ENCODE results near the gene ORAI1.
A peak's percentile ranks its signal among the peaks of the same experiment; 100 is the strongest.
"Not testable (repeated sequence)": the region's sequence is repeated elsewhere in the genome, so short reads cannot be mapped to it uniquely, and the experiment has no call there.

Gene ORAI1

GRCh38 chr12:121626087-121626852 lies at the start of gene ORAI1:
TSS of gene ORAI1 (plus strand) at chr12:121626530.
- FAIRE-seq (peak; percentile 72), DNase-seq (ENCODE audit: extremely low spot score, insufficient read length, low read depth) (peak; percentile 84)

GRCh38 chr12:121576851-121577391 lies 49.4 kb upstream of the ORAI1 start:
- FAIRE-seq (no peak), DNase-seq (ENCODE audit: extremely low spot score, insufficient read length, low read depth) (no peak)

- DNase-seq (ENCODE audit: extremely low spot score, insufficient read length, low read depth) (no peak), FAIRE-seq (no peak)
Observed at GRCh38 chr12:121577443-121578180, 48.7 kb upstream of the ORAI1 start.

- FAIRE-seq (no peak), DNase-seq (ENCODE audit: extremely low spot score, insufficient read length, low read depth) (no peak)
Observed at GRCh38 chr12:121578230-121579189, 47.8 kb upstream of the ORAI1 start.

- DNase-seq (ENCODE audit: extremely low spot score, insufficient read length, low read depth), result no peak
Observed at GRCh38 chr12:121579190-121579791, 47.0 kb upstream of the ORAI1 start.

GRCh38 chr12:121579981-121580868 lies 46.1 kb upstream of the ORAI1 start:
- DNase-seq (ENCODE audit: extremely low spot score, insufficient read length, low read depth), result no peak

More at GRCh38 chr12:121579190-121579791, 47.0 kb upstream of the ORAI1 start:
- no peak for FAIRE-seq

GRCh38 chr12:121580959-121581685 lies 45.2 kb upstream of the ORAI1 start, which contains the start of gene KDM2B:
TSS of gene KDM2B (minus strand) at chr12:121581023. CDS start at chr12:121580911, 112 bp downstream.
- FAIRE-seq (peak; percentile 55), DNase-seq (ENCODE audit: extremely low spot score, insufficient read length, low read depth) (no peak)

More at GRCh38 chr12:121579981-121580868, 46.1 kb upstream of the ORAI1 start:
- FAIRE-seq, result peak; percentile 46

GRCh38 chr12:121581686-121582429 lies 44.5 kb upstream of the ORAI1 start:
- DNase-seq (ENCODE audit: extremely low spot score, insufficient read length, low read depth) (no peak), FAIRE-seq (no peak)

GRCh38 chr12:121582583-121583333 lies 43.6 kb upstream of the ORAI1 start:
- DNase-seq (ENCODE audit: extremely low spot score, insufficient read length, low read depth) (no peak), FAIRE-seq (no peak)

- not testable (repeated sequence) for FAIRE-seq; DNase-seq (ENCODE audit: extremely low spot score, insufficient read length, low read depth)
Observed at GRCh38 chr12:121583334-121583661, 43.0 kb upstream of the ORAI1 start.

- not testable (repeated sequence) for DNase-seq (ENCODE audit: extremely low spot score, insufficient read length, low read depth); FAIRE-seq
Observed at GRCh38 chr12:121584885-121585284, 41.4 kb upstream of the ORAI1 start.

- FAIRE-seq, result no peak
Observed at GRCh38 chr12:121590476-121591143, 35.7 kb upstream of the ORAI1 start.

GRCh38 chr12:121592320-121592719 lies 34.0 kb upstream of the ORAI1 start:
- FAIRE-seq (no peak), DNase-seq (ENCODE audit: extremely low spot score, insufficient read length, low read depth) (no peak)

More at GRCh38 chr12:121590476-121591143, 35.7 kb upstream of the ORAI1 start:
- DNase-seq (ENCODE audit: extremely low spot score, insufficient read length, low read depth), result no peak

- FAIRE-seq, result no peak
- no peak for DNase-seq (ENCODE audit: extremely low spot score, insufficient read length, low read depth)
Observed at GRCh38 chr12:121595520-121595919, 30.8 kb upstream of the ORAI1 start.

- FAIRE-seq (no peak), DNase-seq (ENCODE audit: extremely low spot score, insufficient read length, low read depth) (no peak)
Observed at GRCh38 chr12:121596526-121596925, 29.8 kb upstream of the ORAI1 start.

Measured in GM18507 (cell line).